Large intestine (tissue), 3 donors: ENCODE results near the gene PTPRN2. TPM values are rescaled to one million over a fixed set of nuclear protein-coding genes. Genes with fewer than 3 reads are reported as not detected.
"Not testable (repeated sequence)": the region's sequence is repeated elsewhere in the genome, so short reads cannot be mapped to it uniquely, and the experiment has no call there.

Experiments used
- DNase-seq, 2 donors: peaks; one replicate each; pipeline versions ENCODE4 v3.0.0 to v3.0.0-alpha.2; 2013
- H3K27ac ChIP-seq: one replicate; pipeline ENCODE4 v1.5.1; 2013; ENCODE audit warnings: low read length
- H3K27me3 ChIP-seq: 2 replicates; pipeline ENCODE4 v1.6.1; 2013; ENCODE audit warnings: low read length; ENCODE audit not compliant: control insufficient read depth, insufficient read depth
- H3K36me3 ChIP-seq: 2 replicates; pipeline ENCODE4 v1.6.1; 2013; ENCODE audit warnings: low read length; ENCODE audit not compliant: control insufficient read depth, insufficient read depth
- H3K4me1 ChIP-seq: one replicate; pipeline ENCODE4 v1.6.1; 2013; ENCODE audit warnings: low read length; ENCODE audit not compliant: control insufficient read depth, insufficient read depth
- H3K4me3 ChIP-seq: one replicate; pipeline ENCODE4 v1.5.1; 2013; ENCODE audit warnings: low read length
- H3K9me3 ChIP-seq: one replicate; pipeline ENCODE4 v1.6.1; 2013; ENCODE audit warnings: mild to moderate bottlenecking, low read depth, low read length, moderate library complexity; ENCODE audit not compliant: control insufficient read depth
- WGBS: methylation state at CpG from one replicate; pipeline ENCODE4 v1.1.5; 2013; ENCODE audit warnings: low lambda C conversion rate; ENCODE audit not compliant: insufficient coverage; 5-methylcytosine and 5-hydroxymethylcytosine counted together
- polyA plus RNA-seq: library from polyadenylated mRNA; unstranded; fragments of 120-200 nt; gene quantifications from one replicate; pipeline ENCODE4 v1.2.1, GENCODE V29; 2013

Gene PTPRN2
- polyA plus RNA-seq, 1 donor: 13.4 TPM

DNA sequence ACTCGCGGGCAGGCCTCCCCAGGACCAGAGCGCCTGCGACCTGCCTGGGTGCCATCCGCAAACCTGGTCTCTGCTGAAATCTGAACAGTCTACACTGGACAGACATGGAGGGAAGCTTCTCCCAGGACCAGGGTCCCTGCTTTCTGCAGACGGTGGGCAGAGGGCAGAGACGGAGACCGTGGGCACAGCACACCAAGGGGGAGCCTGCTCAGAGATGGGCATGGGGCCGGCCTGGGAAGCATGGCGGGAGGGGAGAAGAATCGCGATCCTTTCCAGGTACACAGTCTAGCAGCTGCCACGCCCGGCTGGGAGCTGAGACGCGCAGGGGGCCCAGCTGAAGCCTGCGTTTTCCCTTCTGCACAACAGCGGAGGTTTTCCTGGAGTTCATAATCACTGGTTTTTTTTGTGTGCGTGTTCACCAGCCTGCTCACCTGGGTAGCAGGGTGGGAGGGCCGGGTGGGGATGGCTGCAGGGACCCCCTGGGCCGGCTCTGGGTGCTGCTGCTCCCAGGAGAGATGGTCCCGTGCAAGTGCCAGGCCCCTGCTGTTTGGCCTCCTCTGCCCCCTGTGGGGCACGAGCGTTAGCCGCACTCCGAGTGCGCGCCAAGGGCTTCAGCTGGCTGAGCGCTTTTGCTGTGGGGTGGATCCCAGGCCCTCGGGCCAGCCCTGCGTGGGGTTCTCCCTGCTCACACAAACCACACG is 802.0 kb downstream of the PTPRN2 start:
- Histone ChIP-seq H3K4me1 (no peaks in the 10 kb centered on the region), H3K27ac (no peak overlapping the region), H3K27me3 (no peaks in the 10 kb centered on the region), H3K4me3 (no peak overlapping the region), H3K36me3 (no peaks in the 10 kb centered on the region), H3K9me3 (peaks cover 21% of the 10 kb centered on the region)
- no CpG with 5 or more reads among the region's 32 CpGs for WGBS
- DNase-seq: no peak

DNA sequence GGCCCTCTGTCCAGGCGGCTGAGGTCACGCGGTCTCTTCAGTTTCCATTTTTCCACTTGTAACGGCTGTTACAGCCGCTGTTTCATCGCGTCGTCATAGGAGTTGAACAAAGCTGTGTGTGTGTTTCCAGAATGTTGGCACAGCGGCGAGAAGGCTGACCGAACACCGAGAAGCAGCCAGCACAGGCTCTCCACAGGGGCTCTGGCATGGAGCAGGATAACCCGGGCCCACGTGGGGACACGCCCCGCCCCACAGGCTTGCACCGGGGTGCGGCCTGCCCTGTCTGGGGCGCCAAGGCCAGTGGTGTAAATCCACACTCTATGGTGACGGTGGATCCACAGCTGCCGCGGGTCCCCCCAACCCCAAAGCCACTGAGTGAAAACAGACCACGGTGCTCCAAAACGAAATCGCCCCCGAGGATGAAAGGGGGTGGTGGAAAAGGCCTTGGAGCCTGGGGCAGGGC is 802.6 kb downstream of the PTPRN2 start:
- Histone ChIP-seq H3K36me3 (no peaks in the 10 kb centered on the region), H3K27ac (no peak overlapping the region), H3K27me3 (no peaks in the 10 kb centered on the region), H3K4me1 (no peaks in the 10 kb centered on the region), H3K9me3 (peaks cover 19% of the 10 kb centered on the region), H3K4me3 (no peak overlapping the region)
- no peak for DNase-seq
- WGBS: no CpG with 5 or more reads among the region's 26 CpGs

DNA sequence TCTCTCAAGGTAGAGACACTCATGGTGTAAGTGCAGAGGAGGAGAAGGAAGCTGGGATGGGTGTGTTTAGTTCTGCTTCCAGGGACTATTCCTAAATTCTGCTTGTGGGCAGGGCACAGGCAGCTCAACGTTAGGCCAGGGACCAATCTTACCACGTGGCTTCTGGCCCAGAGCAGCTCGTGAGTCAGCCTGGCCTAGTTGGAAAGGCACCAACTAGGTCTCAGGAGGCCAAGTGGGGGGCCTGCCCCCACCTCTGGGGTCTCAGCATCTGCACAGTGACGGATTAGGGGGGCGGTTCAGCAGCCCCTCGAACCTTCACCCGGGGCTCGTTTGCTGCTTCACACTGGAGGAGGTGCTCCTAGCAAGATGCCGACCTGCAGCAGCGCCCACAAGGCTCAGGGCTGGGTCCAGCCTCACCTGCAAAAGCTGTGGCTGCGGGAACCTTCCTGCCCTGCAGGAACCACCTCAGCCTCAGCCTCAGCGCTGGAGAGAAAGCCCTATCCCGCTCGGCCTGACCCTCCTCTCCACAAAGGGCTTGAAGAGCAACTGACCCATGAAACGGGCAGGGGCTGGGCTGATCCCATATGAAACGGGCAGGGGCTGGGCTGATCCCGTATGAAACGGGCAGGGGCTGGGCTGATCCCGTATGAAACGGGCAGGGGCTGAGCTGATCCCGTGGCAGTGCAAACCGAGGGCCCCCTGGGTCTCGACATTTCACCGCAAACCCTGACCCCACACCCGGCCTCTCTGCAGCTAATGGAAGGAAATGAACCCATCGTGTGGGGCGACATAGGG is 803.4 kb downstream of the PTPRN2 start:
- H3K27me3 ChIP-seq: no peaks in the 10 kb centered on the region
- no peak overlapping the region for H3K27ac ChIP-seq
- H3K4me1 ChIP-seq: no peaks in the 10 kb centered on the region
- H3K36me3 ChIP-seq: no peaks in the 10 kb centered on the region
- H3K9me3 ChIP-seq: peaks cover 12% of the 10 kb centered on the region
- DNase-seq: no peak
- no CpG with 5 or more reads among the region's 27 CpGs for WGBS
- H3K4me3 ChIP-seq: no peak overlapping the region

DNA sequence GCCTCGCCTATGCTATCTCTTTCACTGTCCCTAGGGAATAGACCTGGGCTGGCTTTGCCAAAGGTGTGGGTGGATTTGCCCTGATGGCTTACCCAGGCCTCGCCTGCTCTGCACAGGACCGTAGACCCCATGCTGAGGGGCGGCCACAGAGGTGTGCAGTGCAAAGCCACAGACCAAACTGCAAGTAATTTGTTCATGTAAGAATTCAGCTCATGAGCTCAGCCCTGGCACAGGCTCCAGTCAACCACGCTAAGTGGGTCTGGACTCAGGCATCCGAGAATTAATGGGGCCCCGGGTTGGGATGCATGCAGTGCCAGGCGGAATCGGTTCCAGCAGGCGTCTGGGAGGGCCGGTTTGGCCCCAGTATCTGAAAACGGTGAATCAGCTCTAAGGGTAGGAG is 805.6 kb downstream of the PTPRN2 start:
- no peaks in the 10 kb centered on the region for H3K27me3 ChIP-seq
- DNase-seq: no peak
- no peaks in the 10 kb centered on the region for H3K36me3 ChIP-seq
- WGBS: no CpG with 5 or more reads among the region's 12 CpGs
- no peaks in the 10 kb centered on the region for H3K4me1 ChIP-seq
- H3K4me3 ChIP-seq: no peak overlapping the region
- H3K27ac ChIP-seq: no peak overlapping the region
- H3K9me3 ChIP-seq: peaks cover 8% of the 10 kb centered on the region

DNA sequence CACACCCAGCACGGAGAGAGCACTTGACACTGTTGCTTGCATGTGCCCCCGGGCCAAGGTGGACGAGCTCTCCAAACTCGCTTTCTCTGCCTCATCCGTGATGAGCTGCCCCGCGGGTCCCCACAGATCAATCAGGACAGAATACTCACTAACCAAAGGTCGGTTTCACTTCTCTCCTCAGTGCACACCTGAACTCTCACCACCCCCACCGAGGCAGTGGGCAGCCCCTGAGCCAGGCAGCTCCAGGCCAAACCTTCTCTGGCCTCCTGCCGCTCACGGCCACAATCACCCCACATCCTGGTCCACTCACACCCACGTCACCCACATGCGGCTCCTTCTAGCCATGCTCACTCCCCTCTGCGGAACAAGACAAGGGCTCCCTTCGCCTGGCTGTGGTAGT is 806.9 kb downstream of the PTPRN2 start:
- no peaks in the 10 kb centered on the region for H3K27me3 ChIP-seq
- H3K4me1 ChIP-seq: no peaks in the 10 kb centered on the region
- H3K27ac ChIP-seq: no peak overlapping the region
- no peak overlapping the region for H3K4me3 ChIP-seq
- WGBS: no CpG with 5 or more reads among the region's 15 CpGs
- H3K9me3 ChIP-seq: peaks cover 13% of the 10 kb centered on the region
- no peaks in the 10 kb centered on the region for H3K36me3 ChIP-seq
- no peak for DNase-seq

DNA sequence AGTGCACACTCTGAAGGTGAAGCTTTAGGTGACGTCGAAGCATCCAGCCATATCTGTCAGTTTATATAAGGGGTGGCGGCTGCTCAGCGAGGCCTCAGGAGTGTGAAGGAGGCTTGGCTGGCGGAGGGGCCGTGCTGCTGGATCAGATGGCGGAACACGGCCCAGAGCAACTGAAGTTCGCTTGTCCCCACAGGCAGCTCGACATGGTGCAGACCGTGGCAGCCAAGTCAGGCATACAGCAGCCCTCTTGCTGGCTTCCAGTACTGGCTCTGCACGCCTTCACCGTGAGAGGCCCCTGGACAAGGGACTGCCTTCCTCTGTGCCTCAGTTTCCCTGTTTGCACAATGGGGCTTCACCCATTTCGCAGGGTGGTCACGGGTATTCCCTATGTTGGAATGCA is 807.3 kb downstream of the PTPRN2 start:
- no peaks in the 10 kb centered on the region for H3K36me3 ChIP-seq
- no CpG with 5 or more reads among the region's 15 CpGs for WGBS

DNA sequence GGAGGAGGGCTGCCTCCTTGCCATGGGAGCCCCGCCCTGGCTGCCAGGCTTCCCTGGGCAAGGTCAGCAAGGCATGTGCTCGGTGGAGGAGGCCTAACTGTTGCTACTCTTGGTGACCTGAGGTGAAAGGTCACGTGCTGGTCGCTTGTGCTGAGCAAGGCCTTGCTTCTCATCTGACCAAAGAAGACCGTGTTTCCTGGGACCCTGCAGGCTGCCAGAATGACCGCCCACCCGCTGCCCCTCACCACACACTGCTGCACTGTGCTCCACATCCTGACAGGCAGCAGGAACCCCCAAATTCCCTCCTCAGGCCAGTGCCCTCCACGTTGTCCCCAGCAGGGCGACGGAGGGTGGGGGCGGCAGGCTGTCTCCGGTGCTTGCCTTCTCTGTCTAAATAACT is 808.4 kb downstream of the PTPRN2 start:
- no peak overlapping the region for H3K27ac ChIP-seq
- H3K9me3 ChIP-seq: peaks cover 8% of the 10 kb centered on the region
- no peaks in the 10 kb centered on the region for H3K4me1 ChIP-seq
- H3K36me3 ChIP-seq: no peaks in the 10 kb centered on the region
- WGBS: no CpG with 5 or more reads among the region's 12 CpGs
- no peak for DNase-seq
- H3K27me3 ChIP-seq: no peaks in the 10 kb centered on the region
- no peak overlapping the region for H3K4me3 ChIP-seq

More for the DNA sequence above, 807.3 kb downstream of the PTPRN2 start:
- DNase-seq: no peak
- H3K4me3 ChIP-seq: no peak overlapping the region
- H3K4me1 ChIP-seq: no peaks in the 10 kb centered on the region
- H3K27ac ChIP-seq: no peak overlapping the region
- H3K27me3 ChIP-seq: no peaks in the 10 kb centered on the region
- peaks cover 13% of the 10 kb centered on the region for H3K9me3 ChIP-seq

DNA sequence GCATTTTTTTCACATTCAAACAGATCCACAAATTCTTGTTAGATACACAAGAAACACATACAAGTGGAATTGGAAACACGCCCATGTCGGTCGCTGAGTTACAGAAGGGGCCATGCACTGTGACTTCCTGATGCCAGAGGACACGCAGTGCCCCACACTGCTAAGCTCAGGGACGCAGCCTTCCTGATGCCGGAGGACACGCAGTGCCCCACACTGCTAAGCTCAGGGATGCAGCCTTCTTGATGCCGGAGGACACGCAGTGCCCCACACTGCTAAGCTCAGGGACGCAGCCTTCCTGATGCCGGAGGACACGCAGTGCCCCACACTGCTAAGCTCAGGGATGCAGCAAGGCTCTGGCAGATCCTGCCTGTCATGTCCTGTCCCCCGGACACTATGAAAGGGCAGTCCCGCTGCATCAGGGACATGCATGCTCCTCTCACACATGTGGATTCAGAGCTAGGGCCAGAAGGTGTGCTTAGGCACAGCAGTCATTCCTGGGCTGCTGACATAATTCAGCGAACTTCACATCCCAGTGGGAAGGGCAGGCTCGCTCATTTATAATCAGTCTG is 810.3 kb downstream of the PTPRN2 start:
- not testable (repeated sequence) for H3K36me3 ChIP-seq, H3K27ac ChIP-seq, H3K4me1 ChIP-seq, DNase-seq, H3K4me3 ChIP-seq, H3K27me3 ChIP-seq
- H3K9me3 ChIP-seq: peaks cover 13% of the 10 kb centered on the region
- 80% methylated on average over 1 of the region's 16 CpGs for WGBS

DNA sequence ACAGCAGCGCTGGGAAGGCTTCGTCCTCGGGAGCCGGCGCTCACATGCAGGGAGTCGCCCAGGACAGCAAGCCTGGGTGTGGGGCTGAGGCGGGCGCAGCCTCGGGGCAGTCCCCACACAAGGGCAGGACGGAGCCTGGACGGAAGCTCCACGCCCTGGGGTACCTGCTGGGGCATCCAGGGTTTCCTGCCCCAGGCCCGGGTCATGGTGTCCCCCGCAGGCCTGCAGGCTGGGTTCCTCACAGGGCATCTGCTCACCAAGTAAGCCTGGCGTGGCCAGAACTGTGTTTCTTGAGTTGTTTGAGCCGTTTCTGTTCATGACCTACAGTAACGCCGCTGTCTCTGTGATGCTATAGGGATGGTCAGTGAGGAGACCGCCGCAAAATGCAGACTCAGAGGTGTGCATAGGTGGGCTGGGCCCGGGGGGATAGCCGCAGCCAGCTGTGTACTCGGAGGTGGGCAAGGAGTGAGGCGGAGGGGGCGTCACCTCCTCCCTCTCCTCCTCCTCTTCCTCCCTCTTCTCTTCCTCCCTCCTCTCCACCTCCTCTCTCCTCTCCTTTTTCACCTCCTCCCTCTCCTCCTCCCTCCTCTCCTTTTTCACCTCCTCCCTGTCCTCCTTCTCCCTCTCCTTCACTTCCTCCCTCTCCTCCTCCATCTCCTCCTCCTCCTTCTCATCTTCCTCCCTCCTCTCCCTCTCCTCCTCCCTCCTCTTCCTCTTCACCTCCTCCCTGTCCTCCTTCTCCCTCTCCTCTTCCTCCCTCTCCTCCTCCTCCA is 811.9 kb downstream of the PTPRN2 start:
- Histone ChIP-seq H3K36me3 (no peaks in the 10 kb centered on the region), H3K4me1 (no peaks in the 10 kb centered on the region), H3K9me3 (peaks cover 26% of the 10 kb centered on the region), H3K4me3 (no peak overlapping the region), H3K27me3 (no peaks in the 10 kb centered on the region), H3K27ac (no peak overlapping the region)
- WGBS: 20% methylated on average over 1 of the region's 25 CpGs
- DNase-seq: no peak

DNA sequence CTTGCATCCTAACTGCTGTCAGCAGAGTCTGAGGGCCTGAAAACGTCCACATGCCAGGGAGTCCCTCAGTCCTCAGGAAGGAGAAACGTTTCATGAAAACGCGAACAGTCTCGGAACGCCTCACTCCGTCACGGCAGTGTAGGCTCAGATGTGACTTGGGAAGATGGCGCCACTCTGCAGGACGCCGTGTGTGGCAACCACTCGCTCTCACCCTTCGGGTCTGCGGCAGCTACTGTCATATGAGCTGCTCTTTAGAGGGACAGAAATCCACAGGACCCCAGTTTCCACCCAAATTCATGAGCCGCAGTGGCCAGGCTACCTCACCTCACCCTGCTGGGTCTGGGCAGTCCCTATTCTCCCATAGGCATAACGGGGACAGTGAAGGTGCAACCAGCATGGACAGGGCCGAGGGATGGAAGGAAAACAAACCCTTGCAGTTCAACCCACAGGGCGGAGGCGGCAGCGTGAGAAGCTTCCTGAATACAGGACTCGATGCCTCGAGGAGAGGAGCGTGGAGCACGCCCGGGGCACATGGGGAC is 812.5 kb downstream of the PTPRN2 start:
- no CpG with 5 or more reads among the region's 25 CpGs for WGBS
- no peaks in the 10 kb centered on the region for H3K27me3 ChIP-seq
- no peak for DNase-seq

More for the DNA sequence above, 812.5 kb downstream of the PTPRN2 start:
- H3K36me3 ChIP-seq: no peaks in the 10 kb centered on the region
- no peak overlapping the region for H3K27ac ChIP-seq
- H3K4me3 ChIP-seq: no peak overlapping the region
- H3K9me3 ChIP-seq: peaks cover 28% of the 10 kb centered on the region
- H3K4me1 ChIP-seq: no peaks in the 10 kb centered on the region
